Testis (tissue), 2 donors: Measurements from ENCODE around the gene ETFA.

Experiments used
- CTCF ChIP-seq, 3 experiments: fragments of 450-650 bp in 2 of 3; fragments of 200-600 bp in 1 of 3; sonication (generic) in 1 of 3; IDR thresholded peaks; one replicate each; pipeline ENCODE4 v1.5.1; 2016 to 2019; ENCODE audit warnings: antibody characterized with exemption in 3 of 3, mild to moderate bottlenecking in 2 of 3, moderate library complexity in 1 of 3
- POLR2A ChIP-seq: fragments of 450-650 bp; IDR thresholded peaks from one replicate; pipeline ENCODE4 v1.6.1; 2017; ENCODE audit warnings: antibody characterized with exemption, mild to moderate bottlenecking, moderate library complexity

GRCh38 chr15:76299786-76300185 lies 11.5 kb downstream of the ETFA start:
- no peak for TF ChIP-seq CTCF (IDR thresholded peaks at IDR 0.05)
- no peak for TF ChIP-seq POLR2A
